Right atrium auricular region (tissue), 2 donors: ENCODE measurements around the gene IMP3. TPM values are rescaled to one million over a fixed set of nuclear protein-coding genes. Genes with fewer than 3 reads are reported as not detected.
A peak's percentile ranks its signal among the peaks of the same experiment; 100 is the strongest.
"Not testable (repeated sequence)": the region's sequence is repeated elsewhere in the genome, so short reads cannot be mapped to it uniquely, and the experiment has no call there.

Experiments
- DNase-seq: peaks from one replicate; pipeline ENCODE4 v3.0.0-alpha.2; 2019; ENCODE audit warnings: low spot score
- H3K27ac ChIP-seq, 2 donors: fragments of 200-600 bp; sonication (generic); 1 replicate in 1 of 2; 2 replicates in 1 of 2; pipeline ENCODE4 v1.5.1; 2016 to 2019
- H3K27me3 ChIP-seq, 2 donors: fragments of 200-600 bp; sonication (generic); one replicate each; pipeline versions ENCODE4 v1.5.1 to v1.6.0; 2017 to 2019
- H3K36me3 ChIP-seq: fragments of 200-600 bp; sonication (generic); one replicate; pipeline ENCODE4 v1.5.1; 2016
- H3K4me1 ChIP-seq, 2 donors: fragments of 200-600 bp; sonication (generic); one replicate each; pipeline versions ENCODE4 v1.5.1 to v1.6.0; 2017 to 2019
- H3K4me3 ChIP-seq, 2 donors: fragments of 200-600 bp; sonication (generic); 1 replicate in 1 of 2; 2 replicates in 1 of 2; pipeline ENCODE4 v1.5.1; 2017 to 2019; ENCODE audit warnings: mild to moderate bottlenecking in 1 of 2, moderate library complexity in 1 of 2
- H3K9me3 ChIP-seq, 2 donors: fragments of 200-600 bp; sonication (generic); one replicate each; pipeline ENCODE4 v1.5.1; 2019
- total RNA-seq, 2 donors: library from RNA; depleted of rRNA; stranded (reverse); fragments of >200 nt; gene quantifications; one replicate each; pipeline ENCODE4 v1.1.0, GENCODE V29; 2016
- TF ChIP-seq, protein P1 (sequence below), 2 donors: fragments of 200-600 bp; sonication (generic); IDR thresholded peaks; one replicate each; pipeline ENCODE4 v1.5.1; 2019; ENCODE audit warnings: antibody characterized with exemption in 2 of 2

Gene IMP3
- total RNA-seq: 100 to 1,000 TPM in 1 of 2 donors, 10 to 100 TPM in 1; 71.2 to 119 TPM

DNA sequence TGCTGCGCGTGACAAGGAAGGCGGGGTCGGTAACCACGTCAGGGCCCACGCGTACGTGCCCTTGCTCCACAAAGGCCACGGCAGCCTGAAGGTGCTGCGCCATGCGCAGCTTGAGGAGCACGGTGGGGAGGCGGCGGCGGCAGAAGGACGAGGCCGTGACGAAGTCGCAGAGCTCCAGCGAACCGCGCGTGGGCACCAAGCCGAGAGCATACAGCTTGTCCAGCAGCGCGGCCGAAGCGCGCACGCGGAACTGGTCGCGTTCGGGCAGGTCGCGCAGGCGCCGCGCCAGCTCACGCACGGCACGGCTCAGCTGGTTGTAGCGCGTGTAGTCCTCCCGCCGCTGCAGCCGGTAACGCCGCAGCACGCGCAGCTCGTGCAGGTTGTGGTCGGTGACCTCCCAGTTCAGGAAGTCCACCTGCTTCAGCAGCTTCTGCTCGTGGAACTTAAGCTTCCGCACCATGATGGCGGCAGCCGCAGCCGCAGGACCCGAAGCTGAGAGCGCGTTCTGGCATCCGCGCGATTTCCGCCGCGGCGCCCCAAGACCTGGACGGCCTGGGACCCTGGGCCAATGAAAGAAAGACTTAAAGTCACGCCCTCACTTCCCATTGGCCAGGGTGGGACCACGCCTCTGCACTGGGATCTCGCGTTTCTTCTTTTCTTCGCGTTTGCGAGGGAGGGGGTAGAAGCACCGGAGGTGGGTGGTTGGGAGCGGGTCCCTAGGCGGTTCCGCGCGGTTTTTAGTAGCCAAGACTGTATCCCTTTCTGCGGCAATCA is at the start of gene IMP3:
TSS of gene IMP3 (minus strand) at position 516 of the 774 bp plus-strand sequence. CDS start at position 460, 56 bp downstream.
- Histone ChIP-seq H3K27ac (peak within 1 kb of the TSS; percentile 93 to 94), H3K4me1 (peaks cover 0 to 35% of the 10 kb centered on the region in 2 donors), H3K9me3 (no peaks in the 10 kb centered on the region), H3K36me3 (no peaks in the 10 kb centered on the region), H3K4me3 (peak within 1 kb of the TSS; percentile 80 to 93), H3K27me3 (no peaks in the 10 kb centered on the region)
- TF ChIP-seq, protein P1, sequence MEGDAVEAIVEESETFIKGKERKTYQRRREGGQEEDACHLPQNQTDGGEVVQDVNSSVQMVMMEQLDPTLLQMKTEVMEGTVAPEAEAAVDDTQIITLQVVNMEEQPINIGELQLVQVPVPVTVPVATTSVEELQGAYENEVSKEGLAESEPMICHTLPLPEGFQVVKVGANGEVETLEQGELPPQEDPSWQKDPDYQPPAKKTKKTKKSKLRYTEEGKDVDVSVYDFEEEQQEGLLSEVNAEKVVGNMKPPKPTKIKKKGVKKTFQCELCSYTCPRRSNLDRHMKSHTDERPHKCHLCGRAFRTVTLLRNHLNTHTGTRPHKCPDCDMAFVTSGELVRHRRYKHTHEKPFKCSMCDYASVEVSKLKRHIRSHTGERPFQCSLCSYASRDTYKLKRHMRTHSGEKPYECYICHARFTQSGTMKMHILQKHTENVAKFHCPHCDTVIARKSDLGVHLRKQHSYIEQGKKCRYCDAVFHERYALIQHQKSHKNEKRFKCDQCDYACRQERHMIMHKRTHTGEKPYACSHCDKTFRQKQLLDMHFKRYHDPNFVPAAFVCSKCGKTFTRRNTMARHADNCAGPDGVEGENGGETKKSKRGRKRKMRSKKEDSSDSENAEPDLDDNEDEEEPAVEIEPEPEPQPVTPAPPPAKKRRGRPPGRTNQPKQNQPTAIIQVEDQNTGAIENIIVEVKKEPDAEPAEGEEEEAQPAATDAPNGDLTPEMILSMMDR (IDR thresholded peaks at IDR 0.05): peak in 1 of 2 donors; percentile 21
- DNase-seq: peak; percentile 98

DNA sequence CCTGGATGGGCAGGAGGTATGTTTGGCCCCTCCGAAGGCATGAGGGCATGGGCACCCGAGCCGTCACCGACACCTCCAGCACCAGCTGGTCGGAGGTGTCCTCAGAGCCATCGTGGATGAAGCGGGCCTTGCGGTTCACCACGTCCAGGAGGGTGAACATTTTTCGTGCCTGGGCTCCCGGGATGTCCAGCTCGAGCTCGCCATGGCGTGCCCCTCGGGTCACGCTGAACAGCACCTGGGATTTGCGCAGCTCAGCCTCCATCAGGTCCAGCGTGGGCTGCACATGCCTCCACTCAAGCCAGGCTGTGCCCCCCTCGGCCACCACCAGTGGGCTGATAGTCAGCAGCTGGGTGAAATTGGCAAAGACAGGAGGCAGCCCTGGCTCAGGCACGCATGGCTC is 49.4 kb upstream of the IMP3 start:
- H3K4me3 ChIP-seq, DNase-seq, H3K27ac ChIP-seq, H3K27me3 ChIP-seq, H3K9me3 ChIP-seq: not testable (repeated sequence)
- peaks cover 0 to 14% of the 10 kb centered on the region in 2 donors for H3K4me1 ChIP-seq
- H3K36me3 ChIP-seq: peaks cover 55% of the 10 kb centered on the region

DNA sequence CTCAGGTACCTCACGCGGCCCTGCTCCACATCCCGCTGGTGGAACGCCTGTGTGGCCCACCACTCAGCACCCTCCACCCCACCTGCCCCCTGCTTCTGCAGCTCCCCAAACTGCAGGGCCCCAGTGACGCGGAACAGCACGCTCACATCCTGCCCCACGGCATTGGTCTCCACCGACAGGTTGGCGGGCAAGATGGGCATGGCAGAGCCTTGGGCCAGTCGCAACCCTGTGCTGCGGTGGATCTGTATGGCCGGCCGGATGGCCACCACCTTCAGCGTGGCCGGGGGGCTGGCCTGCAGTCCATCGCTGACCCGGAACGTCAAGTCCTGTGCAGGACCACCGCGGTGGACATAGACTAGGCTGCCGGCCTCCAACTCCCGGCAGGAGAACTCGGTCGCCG is 48.8 kb upstream of the IMP3 start:
- TF ChIP-seq, protein P1 (IDR thresholded peaks at IDR 0.05): no peak
- Histone ChIP-seq H3K36me3 (peaks cover 60% of the 10 kb centered on the region), H3K27me3 (no peaks in the 10 kb centered on the region), H3K4me3 (no peak overlapping the region), H3K4me1 (peaks cover 0 to 13% of the 10 kb centered on the region in 2 donors), H3K9me3 (no peaks in the 10 kb centered on the region), H3K27ac (no peak overlapping the region)
- no peak for DNase-seq

GRCh38 chr15:75688278-75688557 is 48.2 kb upstream of the IMP3 start:
- TF ChIP-seq, protein P1 (IDR thresholded peaks at IDR 0.05): no peak
- no peak overlapping the region for H3K27ac ChIP-seq
- DNase-seq: no peak
- peaks cover 62% of the 10 kb centered on the region for H3K36me3 ChIP-seq
- peaks cover 0 to 12% of the 10 kb centered on the region in 2 donors for H3K4me1 ChIP-seq
- H3K27me3 ChIP-seq: no peaks in the 10 kb centered on the region
- no peaks in the 10 kb centered on the region for H3K9me3 ChIP-seq
- H3K4me3 ChIP-seq: no peak overlapping the region

DNA sequence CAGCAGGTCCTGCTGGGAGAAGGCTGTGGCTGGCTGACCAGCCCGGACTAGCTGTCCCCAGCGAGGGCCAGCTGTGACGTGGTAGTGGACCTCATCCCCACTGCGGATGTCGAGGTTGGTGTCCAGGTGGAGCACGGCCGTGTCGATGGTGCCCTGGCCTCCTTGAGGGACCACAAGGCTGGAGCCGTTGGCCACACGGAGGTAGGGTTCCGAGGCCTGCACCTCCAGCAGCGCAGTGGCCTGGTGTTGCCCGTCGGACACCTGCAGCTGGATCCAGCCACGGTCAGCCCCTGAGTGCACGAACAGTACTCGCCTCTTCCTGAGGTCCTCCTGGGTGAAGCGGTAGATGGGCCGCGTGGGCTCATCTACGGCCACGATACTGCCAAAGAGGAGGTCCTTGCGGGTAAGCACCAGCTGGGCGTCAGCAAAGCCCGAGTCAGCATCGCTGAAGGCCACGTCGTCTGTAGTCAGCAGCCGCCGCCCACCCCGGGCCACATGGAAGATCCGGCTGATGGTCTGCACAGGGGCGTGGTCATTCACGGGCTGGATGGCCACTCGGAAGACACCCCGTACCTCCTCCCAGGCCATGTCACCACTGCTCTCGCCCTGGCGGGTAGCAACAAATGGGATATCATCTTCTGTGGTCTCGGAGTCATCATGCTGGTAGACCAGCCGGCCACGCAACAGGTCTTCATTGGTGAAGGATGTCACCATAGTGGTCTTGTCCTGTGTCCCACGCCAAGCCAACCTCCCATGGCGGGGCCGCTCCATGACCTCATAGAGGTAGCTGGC is 47.7 kb upstream of the IMP3 start:
- no peak for DNase-seq
- no peaks in the 10 kb centered on the region for H3K27me3 ChIP-seq
- peaks cover 0 to 10% of the 10 kb centered on the region in 2 donors for H3K4me1 ChIP-seq
- no peaks in the 10 kb centered on the region for H3K9me3 ChIP-seq
- peaks cover 67% of the 10 kb centered on the region for H3K36me3 ChIP-seq
- H3K4me3 ChIP-seq: no peak overlapping the region
- no peak overlapping the region for H3K27ac ChIP-seq
- TF ChIP-seq, protein P1 (IDR thresholded peaks at IDR 0.05): no peak

GRCh38 chr15:75686212-75686642 is 46.2 kb upstream of the IMP3 start:
- peaks cover 63% of the 10 kb centered on the region for H3K36me3 ChIP-seq
- H3K4me1 ChIP-seq: peaks cover 0 to 10% of the 10 kb centered on the region in 2 donors
- H3K27ac ChIP-seq, H3K4me3 ChIP-seq, H3K9me3 ChIP-seq, H3K27me3 ChIP-seq: not testable (repeated sequence)
- TF ChIP-seq, protein P1 (IDR thresholded peaks at IDR 0.05): peak; percentile 84 to 92
- DNase-seq: peak; percentile 80
